IPS-NIHi11 (cell line): Measurements from ENCODE around the gene SERINC4.

ENCODE experiments used
- DNase-seq: peaks from one replicate; pipeline ENCODE4 v3.0.0; 2012; ENCODE audit warnings: mixed read lengths, low spot score

The SERINC4 gene

GRCh38 chr15:43796566-43796965, 3.5 kb downstream of the SERINC4 start:
- no peak for DNase-seq

- DNase-seq, result no peak
Observed at GRCh38 chr15:43795997-43796396, 4.0 kb downstream of the SERINC4 start.

GRCh38 chr15:43795197-43795596, 4.8 kb downstream of the SERINC4 start:
- no peak for DNase-seq

- DNase-seq, result no peak
Observed at GRCh38 chr15:43794269-43795037, 5.6 kb downstream of the SERINC4 start.

GRCh38 chr15:43793647-43794046, 6.4 kb downstream of the SERINC4 start:
- no peak for DNase-seq

- peak; percentile 28 for DNase-seq
Observed at GRCh38 chr15:43792761-43793476, 7.1 kb downstream of the SERINC4 start.

GRCh38 chr15:43791993-43792760, 7.8 kb downstream of the SERINC4 start, which contains the start of gene SERF2:
TSS of gene SERF2 (plus strand) at chr15:43792320. CDS start at chr15:43792377, 57 bp downstream.
- DNase-seq, result peak; percentile 100

- DNase-seq, result no peak
Observed at GRCh38 chr15:43789409-43789808, 10.6 kb downstream of the SERINC4 start.

- no peak for DNase-seq
Observed at GRCh38 chr15:43779016-43779415, 21.0 kb downstream of the SERINC4 start.

GRCh38 chr15:43777267-43777914, 22.6 kb downstream of the SERINC4 start:
- peak; percentile 67 for DNase-seq

GRCh38 chr15:43776718-43777266, 23.2 kb downstream of the SERINC4 start, which contains the start of gene ELL3:
TSS of gene ELL3 (minus strand) at chr15:43776966. CDS start at chr15:43776901, 65 bp downstream.
- peak; percentile 73 for DNase-seq

- DNase-seq, result peak; percentile 33
Observed at GRCh38 chr15:43776101-43776717, 23.8 kb downstream of the SERINC4 start.

- peak; percentile 39 for DNase-seq
Observed at GRCh38 chr15:43775411-43775965, 24.5 kb downstream of the SERINC4 start.

- no peak for DNase-seq
Observed at GRCh38 chr15:43774062-43774461, 26.0 kb downstream of the SERINC4 start.

GRCh38 chr15:43772624-43773023, 27.4 kb downstream of the SERINC4 start:
- no peak for DNase-seq

GRCh38 chr15:43771816-43772215, 28.2 kb downstream of the SERINC4 start:
- DNase-seq, result no peak

- peak; percentile 72 for DNase-seq
Observed at GRCh38 chr15:43769584-43770228, 30.3 kb downstream of the SERINC4 start.

GRCh38 chr15:43763819-43764446, 36.1 kb downstream of the SERINC4 start:
- DNase-seq, result no peak

GRCh38 chr15:43762824-43763223, 37.2 kb downstream of the SERINC4 start:
- no peak for DNase-seq

- no peak for DNase-seq
Observed at GRCh38 chr15:43751885-43752284, 48.1 kb downstream of the SERINC4 start.
